Fibroblast of mammary gland (primary cell): ENCODE data around the gene ZMYND11.

ENCODE experiments used
- DNase-seq: peaks from one replicate; pipeline ENCODE4 v3.0.0-alpha.2; 2010; ENCODE audit warnings: low read depth
- H3K4me3 ChIP-seq: 2 replicates; pipeline ENCODE4 v1.5.1; 2011; ENCODE audit warnings: low read depth, mild to moderate bottlenecking, low read length, moderate library complexity; ENCODE audit not compliant: control insufficient read depth
- TF ChIP-seq, protein P1 (sequence below): conservative IDR thresholded peaks from 2 replicates; pipeline ENCODE4 v1.5.1; 2011; ENCODE audit warnings: low read depth, low read length, inconsistent platforms; ENCODE audit not compliant: control insufficient read depth, insufficient read depth

The ZMYND11 gene

DNA sequence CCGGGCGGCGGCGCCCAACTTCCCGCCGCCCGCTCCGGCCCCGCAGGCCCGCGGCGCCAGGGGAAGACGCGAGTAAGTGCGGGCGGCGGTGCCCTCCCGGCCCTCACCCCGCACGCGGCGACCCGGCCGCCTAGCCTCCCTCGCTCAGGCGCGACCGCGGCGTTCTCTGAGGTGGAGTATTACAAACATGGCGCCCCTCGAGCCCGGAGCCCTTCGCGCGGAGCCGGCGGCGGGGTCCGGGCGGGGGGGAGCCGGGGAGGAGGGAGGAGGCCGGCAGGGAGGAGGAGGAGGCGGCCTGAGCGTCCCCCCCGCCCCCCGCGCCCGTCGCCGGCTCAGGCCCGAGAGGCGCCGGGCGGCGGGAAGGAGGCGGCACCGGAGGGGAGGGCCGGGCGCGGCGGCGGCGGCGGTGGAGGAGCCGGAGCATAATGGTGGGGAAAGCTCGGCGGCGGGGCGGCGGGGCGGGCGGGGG, at the start of gene ZMYND11:
TSS of gene ZMYND11 (plus strand) at position 324 of the 469 bp plus-strand sequence. CDS start 44,558 bp downstream, outside the sequence.
- TF ChIP-seq, protein P1, sequence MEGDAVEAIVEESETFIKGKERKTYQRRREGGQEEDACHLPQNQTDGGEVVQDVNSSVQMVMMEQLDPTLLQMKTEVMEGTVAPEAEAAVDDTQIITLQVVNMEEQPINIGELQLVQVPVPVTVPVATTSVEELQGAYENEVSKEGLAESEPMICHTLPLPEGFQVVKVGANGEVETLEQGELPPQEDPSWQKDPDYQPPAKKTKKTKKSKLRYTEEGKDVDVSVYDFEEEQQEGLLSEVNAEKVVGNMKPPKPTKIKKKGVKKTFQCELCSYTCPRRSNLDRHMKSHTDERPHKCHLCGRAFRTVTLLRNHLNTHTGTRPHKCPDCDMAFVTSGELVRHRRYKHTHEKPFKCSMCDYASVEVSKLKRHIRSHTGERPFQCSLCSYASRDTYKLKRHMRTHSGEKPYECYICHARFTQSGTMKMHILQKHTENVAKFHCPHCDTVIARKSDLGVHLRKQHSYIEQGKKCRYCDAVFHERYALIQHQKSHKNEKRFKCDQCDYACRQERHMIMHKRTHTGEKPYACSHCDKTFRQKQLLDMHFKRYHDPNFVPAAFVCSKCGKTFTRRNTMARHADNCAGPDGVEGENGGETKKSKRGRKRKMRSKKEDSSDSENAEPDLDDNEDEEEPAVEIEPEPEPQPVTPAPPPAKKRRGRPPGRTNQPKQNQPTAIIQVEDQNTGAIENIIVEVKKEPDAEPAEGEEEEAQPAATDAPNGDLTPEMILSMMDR, result no peak
- H3K4me3 ChIP-seq, result peak within 1 kb of the TSS; percentile 79
- DNase-seq, result peak; percentile 41

DNA sequence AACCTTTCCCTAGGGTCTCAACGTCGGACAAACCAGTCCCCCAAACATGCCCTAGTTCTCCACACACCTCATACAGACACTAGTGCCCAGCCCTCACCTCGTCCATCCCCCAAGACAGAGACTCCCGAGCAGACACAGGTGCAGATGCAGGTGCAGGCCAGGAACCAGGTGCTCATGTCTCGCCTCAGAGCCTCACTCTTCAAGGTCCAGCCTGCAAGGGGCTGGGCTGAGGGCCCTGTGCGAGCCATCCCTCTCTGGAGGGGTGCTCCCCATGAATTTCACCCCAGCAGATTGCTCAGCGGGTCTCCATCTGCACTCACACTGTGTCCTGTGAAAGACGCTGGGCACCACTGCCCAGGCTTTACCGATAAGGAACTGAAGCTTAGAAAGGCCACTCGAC, 49.2 kb upstream of the ZMYND11 start:
- H3K4me3 ChIP-seq, result no peak overlapping the region
- TF ChIP-seq, protein P1, result no peak
- DNase-seq, result no peak

DNA sequence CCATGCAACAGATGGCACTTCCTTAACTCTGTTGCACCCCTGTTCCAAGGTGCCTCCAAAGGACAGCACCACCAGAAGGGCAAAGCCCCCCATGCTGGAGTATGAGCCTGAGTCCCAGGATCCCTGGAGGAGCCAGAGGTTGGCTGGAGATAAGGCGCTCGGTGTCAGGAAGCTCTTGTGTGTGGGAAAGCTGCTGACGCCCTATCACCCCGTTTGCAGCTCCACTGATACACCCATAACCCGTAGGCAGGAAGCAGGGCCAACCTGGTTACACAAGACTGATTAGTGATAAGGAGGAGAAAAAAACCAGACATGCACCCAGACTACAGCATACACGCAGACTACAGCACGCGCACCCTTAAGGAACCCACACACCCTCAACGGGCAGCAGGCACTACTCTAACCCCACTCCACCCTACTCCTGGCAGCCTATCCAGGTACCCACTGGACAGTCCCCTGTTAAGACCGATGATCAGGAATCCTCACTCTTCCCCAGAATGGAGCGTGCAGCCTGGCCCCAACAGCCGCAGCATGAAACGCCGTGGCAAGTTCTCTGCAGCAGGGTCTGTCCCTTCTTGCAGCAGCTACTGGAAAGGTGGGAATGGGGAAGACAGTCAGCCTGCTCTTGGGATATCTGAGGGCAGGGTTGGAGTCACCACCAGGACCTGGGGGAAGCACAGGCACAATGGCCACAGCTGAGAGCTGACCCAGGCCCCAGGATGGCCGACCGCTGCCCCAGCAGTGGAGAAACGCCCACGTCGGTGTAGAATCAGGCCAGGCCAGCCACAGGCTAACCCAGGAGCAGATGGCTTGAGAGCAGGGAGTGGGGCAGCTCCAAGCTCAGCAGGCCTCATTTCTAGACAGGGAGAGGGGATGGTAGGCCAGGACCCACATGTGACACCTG, 47.8 kb upstream of the ZMYND11 start:
- TF ChIP-seq, protein P1, result no peak
- no peak for DNase-seq
- no peak overlapping the region for H3K4me3 ChIP-seq

DNA sequence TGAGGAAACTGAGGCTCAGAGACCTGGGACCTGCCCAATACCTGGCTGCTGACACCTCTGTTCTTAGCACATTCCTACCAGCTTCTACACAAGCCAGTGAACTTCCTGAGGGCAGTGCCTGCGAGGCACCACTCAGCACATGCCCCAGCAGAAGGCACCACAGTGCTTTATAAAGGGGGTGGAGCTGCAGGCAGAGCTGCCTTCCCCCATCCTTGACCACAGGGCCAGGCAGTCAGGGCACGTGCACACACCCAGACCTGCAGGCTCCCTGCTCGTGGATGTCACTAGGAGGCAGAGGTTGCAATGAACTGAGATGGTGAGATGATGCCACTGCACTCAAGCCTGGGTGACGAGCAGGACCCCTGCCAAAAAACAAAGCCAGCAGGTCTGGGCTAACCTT, 47.0 kb upstream of the ZMYND11 start:
- H3K4me3 ChIP-seq, result no peak overlapping the region
- DNase-seq, result no peak
- TF ChIP-seq, protein P1, result no peak

DNA sequence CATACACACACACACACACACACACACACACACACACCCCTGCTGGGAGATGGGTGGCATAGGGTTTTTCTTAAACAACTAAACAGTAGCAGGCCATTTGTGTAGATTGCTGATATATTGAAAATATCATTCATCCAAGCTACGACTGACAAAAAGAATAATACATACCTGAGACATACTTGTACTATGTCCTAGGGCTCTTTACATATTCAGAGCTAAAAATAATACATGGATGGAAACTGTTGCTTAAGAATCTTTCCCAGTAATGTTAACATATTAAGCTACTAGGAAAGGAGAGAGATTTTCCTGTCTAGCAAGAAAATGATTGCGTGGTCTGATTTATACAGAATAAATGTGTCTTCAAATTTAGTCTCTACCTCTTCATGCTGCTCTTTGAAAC, 46.0 kb upstream of the ZMYND11 start:
- TF ChIP-seq, protein P1, result no peak
- no peak for DNase-seq
- no peak overlapping the region for H3K4me3 ChIP-seq

DNA sequence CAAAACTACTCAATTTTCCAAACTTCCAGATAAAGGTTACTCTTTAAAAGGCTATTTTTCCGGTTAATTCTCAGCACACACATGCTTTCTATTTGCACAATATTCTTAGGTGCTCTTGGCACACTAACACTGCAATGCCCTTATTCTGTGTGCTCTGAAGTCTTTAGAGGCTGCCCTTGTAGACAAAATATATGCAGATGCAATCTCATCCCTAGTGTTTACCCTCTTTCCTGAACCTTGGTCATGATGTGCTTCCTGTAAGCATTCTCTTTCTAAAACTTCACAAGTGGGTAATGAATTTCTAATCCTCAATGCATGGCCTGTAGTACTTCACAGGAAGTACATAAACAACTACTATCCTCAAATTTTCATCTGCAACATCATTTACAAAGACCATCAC, 45.1 kb upstream of the ZMYND11 start:
- DNase-seq, result no peak
- TF ChIP-seq, protein P1, result no peak
- H3K4me3 ChIP-seq, result no peak overlapping the region
